GM12878 (cell line): ENCODE results near the gene IPO5. TPM values are rescaled to one million over a fixed set of nuclear protein-coding genes. Genes with fewer than 3 reads are reported as not detected.

Experiments
- ATAC-seq: fragments of 200-7000 bp; cut with Tn5 transposase; 3 replicates; pipeline ENCODE4 v1.9.1; 2020; ENCODE audit warnings: mild to moderate bottlenecking, moderate library complexity
- BruUV-seq: library from RNA; stranded (reverse); fragments of 400-500 nt; replicated peaks from 2 replicates; lab custom pipeline; 2021; lab: Mats Ljungman, UMichigan
- CTCF ChIA-PET: fragments of 300-600 bp; sonication (Branson Sonifier 250); formaldehyde crosslinking; extraction: SDS; loops from one replicate; lab custom pipeline; 2021; ENCODE audit warnings: inconsistent platforms; lab: Yijun Ruan, JAX
- POLR2A ChIA-PET: fragments of 350-600 bp; formaldehyde crosslinking; extraction: SDS; loops from one replicate; lab custom pipeline; 2021; ENCODE audit warnings: inconsistent platforms; lab: Charles Lee
- RAD21 ChIA-PET: fragments of 300-600 bp; sonication (Branson Sonifier 250); formaldehyde crosslinking; loops from one replicate; lab custom pipeline; 2023; ENCODE audit warnings: antibody characterized with exemption; ENCODE audit not compliant: unreplicated experiment; lab: Charles Lee
- SMC1A ChIA-PET: fragments of 300-600 bp; sonication (Branson Sonifier 250); formaldehyde crosslinking; loops from one replicate; lab custom pipeline; 2023; ENCODE audit not compliant: unreplicated experiment, uncharacterized antibody; lab: Charles Lee
- DNase-seq: peaks from one replicate; pipeline ENCODE4 v3.0.0-alpha.2; 2011; ENCODE audit warnings: low read depth, low spot score
- FAIRE-seq: peaks from 3 replicates; lab custom pipeline; 2011; peaks lifted over from hg19 to GRCh38; lab: Jason Lieb, UNC
- H2AFZ ChIP-seq: 2 replicates; pipeline ENCODE4 v1.6.0; 2011; ENCODE audit warnings: low read depth, low read length, control low read depth; ENCODE audit not compliant: control insufficient read depth
- H3K27ac ChIP-seq: 2 replicates; pipeline ENCODE4 v1.5.1; 2011; ENCODE audit warnings: control low read depth; ENCODE audit not compliant: control insufficient read depth, insufficient read depth
- H3K27me3 ChIP-seq, 2 experiments: replicated peaks in 1 of 2; 2 replicates each; pipeline versions ENCODE4 v1.6.0 to v1.6.1; 2011; ENCODE audit warnings: low read length in 1 of 2; ENCODE audit not compliant: control insufficient read depth in 2 of 2, insufficient read depth in 2 of 2
- H3K36me3 ChIP-seq, 2 experiments: 2 replicates each; pipeline ENCODE4 v1.5.1; 2011; ENCODE audit warnings: low read length in 1 of 2; ENCODE audit not compliant: control insufficient read depth in 2 of 2, insufficient read depth in 2 of 2
- H3K4me1 ChIP-seq: 2 replicates; pipeline ENCODE4 v1.6.1; 2011; ENCODE audit warnings: mild to moderate bottlenecking, low read length, moderate library complexity, mixed read lengths; ENCODE audit not compliant: control insufficient read depth, insufficient read depth
- H3K4me2 ChIP-seq: 2 replicates; pipeline ENCODE4 v1.6.0; 2011; ENCODE audit warnings: control low read depth; ENCODE audit not compliant: control insufficient read depth, insufficient read depth
- H3K4me3 ChIP-seq: fragments of 200-600 bp; sonication (generic); 2 replicates; pipeline ENCODE4 v1.5.1; 2016
- H3K79me2 ChIP-seq: 2 replicates; pipeline ENCODE4 v1.6.0; 2011; ENCODE audit warnings: low read length; ENCODE audit not compliant: control insufficient read depth, insufficient read depth
- H3K9ac ChIP-seq: 2 replicates; pipeline ENCODE4 v1.8.0; 2011; ENCODE audit warnings: low read length, control low read depth, mixed read lengths; ENCODE audit not compliant: control insufficient read depth, insufficient read depth
- H3K9me3 ChIP-seq: replicated peaks from 3 replicates; pipeline ENCODE4 v1.5.1; 2011; ENCODE audit warnings: mild to moderate bottlenecking, low read length; ENCODE audit not compliant: control insufficient read depth, insufficient read depth
- H4K20me1 ChIP-seq: 2 replicates; pipeline ENCODE4 v1.6.0; 2011; ENCODE audit not compliant: control insufficient read depth, insufficient read depth
- CBFB ChIP-seq: IDR thresholded peaks from 2 replicates; pipeline ENCODE4 v1.6.1; 2016; ENCODE audit warnings: antibody characterized with exemption, low read depth
- CEBPB ChIP-seq, 2 experiments: fragments of 150-350 bp in 1 of 2; IDR thresholded peaks; 2 replicates each; pipeline ENCODE4 v1.6.1; 2012 to 2014; ENCODE audit warnings: low read depth in 2 of 2, low read length in 2 of 2, borderline replicate concordance in 1 of 2, inconsistent platforms in 1 of 2
- CHD4 ChIP-seq: fragments of 200-600 bp; sonication (generic); IDR thresholded peaks from 2 replicates; pipeline ENCODE4 v1.6.1; 2016; ENCODE audit warnings: mild to moderate bottlenecking
- CREM ChIP-seq: IDR thresholded peaks from 2 replicates; pipeline ENCODE4 v1.6.1; 2014; ENCODE audit warnings: antibody characterized with exemption, low read depth
- DPF2 ChIP-seq: fragments of 450-650 bp; IDR thresholded peaks from 2 replicates; pipeline ENCODE4 v1.6.1; 2017; ENCODE audit warnings: mild to moderate bottlenecking
- IKZF2 ChIP-seq, 2 experiments: fragments of 450-650 bp; IDR thresholded peaks; 2 replicates each; pipeline ENCODE4 v1.6.1; 2017; ENCODE audit warnings: mild to moderate bottlenecking in 2 of 2, moderate library complexity in 2 of 2
- NR2C1 ChIP-seq: fragments of 450-650 bp; IDR thresholded peaks from 2 replicates; pipeline ENCODE4 v1.6.1; 2017; ENCODE audit warnings: antibody characterized with exemption, mild to moderate bottlenecking, moderate library complexity
- RAD51 ChIP-seq: fragments of 450-650 bp; IDR thresholded peaks from 2 replicates; pipeline ENCODE4 v1.6.1; 2016; ENCODE audit warnings: moderate library complexity, mild to moderate bottlenecking, inconsistent platforms
- SIX5 ChIP-seq: IDR thresholded peaks from 2 replicates; pipeline ENCODE4 v1.6.1; 2011; ENCODE audit warnings: mild to moderate bottlenecking, low read depth, low read length, moderate library complexity; ENCODE audit not compliant: severe bottlenecking
- SUPT20H ChIP-seq: IDR thresholded peaks from 2 replicates; pipeline ENCODE4 v1.6.1; 2011; ENCODE audit warnings: low read depth, mild to moderate bottlenecking, low read length, moderate library complexity, borderline replicate concordance; ENCODE audit not compliant: control insufficient read depth
- TBL1XR1 ChIP-seq: IDR thresholded peaks from 2 replicates; pipeline ENCODE4 v1.6.1; 2012; ENCODE audit warnings: low read depth, low read length, improper control_type of control experiment
- TCF12 ChIP-seq: IDR thresholded peaks from 2 replicates; pipeline ENCODE4 v1.6.1; 2011; ENCODE audit warnings: low read depth, mild to moderate bottlenecking, low read length
- WRNIP1 ChIP-seq: IDR thresholded peaks from 2 replicates; pipeline ENCODE4 v1.6.1; 2011; ENCODE audit warnings: low read depth, low read length, improper control_type of control experiment, borderline replicate concordance
- WGBS: methylation state at CpG from one replicate; pipeline ENCODE4 v1.1.6; 2016; ENCODE audit warnings: low lambda C conversion rate; ENCODE audit not compliant: insufficient replicate concordance, insufficient coverage; ENCODE audit errors: missing lambda C conversion rate; 5-methylcytosine and 5-hydroxymethylcytosine counted together
- in situ Hi-C: fragments of 300-500 bp; cut with MboI; formaldehyde crosslinking; loops from 9 replicates; pipeline ENCODE4 v1.14.3; 2018; ENCODE audit warnings: mixed read lengths
- intact Hi-C: fragments of 100-400 bp; cut with micrococcal nuclease; formaldehyde crosslinking; loops from one replicate; pipeline ENCODE4 v1.14.2; 2022; ENCODE audit not compliant: unreplicated experiment
- polyA plus RNA-seq, 11 experiments: library from polyadenylated mRNA; depleted of rRNA in 4 of 11; unstranded in 6 of 11; stranded (reverse) in 5 of 11; fragments of >200 nt; fragmentation: Nextera tagmentation in 4 of 11; fragmentation: Illumina TruSeq in 1 of 11; extraction: Ambion mirVana in 4 of 11; extraction: Trizol in 1 of 11; gene quantifications; 1 replicate in 1 of 11; 2 replicates in 10 of 11; pipeline versions ENCODE4 v1.2.1 to v1.2.3, GENCODE V29; 2011 to 2016; ENCODE audit warnings: inconsistent platforms in 2 of 11, missing spikeins in 2 of 11, low read depth in 1 of 11
- total RNA-seq, 4 experiments: library from RNA; depleted of rRNA in 3 of 4; stranded (reverse); fragments of >200 nt in 3 of 4; fragmentation: Illumina TruSeq in 1 of 4; extraction: Trizol in 1 of 4; gene quantifications; 2 replicates each; pipeline versions ENCODE4 v1.2.1 to v1.2.3, GENCODE V29; 2013 to 2021
- TF ChIP-seq, protein P1 (sequence below): fragments of 450-650 bp; IDR thresholded peaks from 2 replicates; pipeline ENCODE4 v1.6.1; 2014; ENCODE audit warnings: mild to moderate bottlenecking
- TF ChIP-seq, protein P2 (sequence below): fragments of 450-650 bp; formaldehyde crosslinking; IDR thresholded peaks from 2 replicates; pipeline ENCODE4 v1.4.0; 2022; ENCODE audit warnings: mild to moderate bottlenecking, moderate library complexity
- TF ChIP-seq, protein P3 (sequence below): fragments of 450-650 bp; IDR thresholded peaks from 2 replicates; pipeline ENCODE4 v1.6.1; 2017; ENCODE audit warnings: antibody characterized with exemption, mild to moderate bottlenecking, moderate library complexity
- TF ChIP-seq, protein P4 (sequence below): IDR thresholded peaks from 2 replicates; pipeline ENCODE4 v1.6.1; 2012; ENCODE audit warnings: low read length, inconsistent platforms

Gene IPO5
- total and polyA plus RNA-seq, 10 of the 15 experiments (the other 5 are each of a cell fraction or from before 2014, with no cell fraction given) = 45.7 to 196 (median 134) TPM

DNA sequence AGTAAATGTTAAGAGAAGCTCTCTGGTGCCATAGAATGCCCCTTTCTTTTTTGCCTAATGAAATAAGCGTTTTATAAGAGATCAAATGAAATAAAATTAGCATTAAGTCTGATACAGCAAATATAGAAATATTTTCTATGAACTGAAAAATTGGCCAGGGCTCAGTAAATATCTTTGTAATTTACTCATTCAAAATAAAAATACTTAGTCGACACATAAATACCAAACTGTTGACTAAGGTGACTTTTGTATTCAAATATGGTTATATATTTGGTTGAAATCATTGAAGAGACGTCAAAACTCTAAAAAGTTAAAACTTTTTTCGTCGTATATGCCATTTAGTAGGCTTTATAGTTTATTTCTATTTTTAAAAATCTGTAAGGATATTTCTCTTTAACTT lies 25.6 kb downstream of the IPO5 start:
- Histone ChIP-seq H3K4me2 (peak overlapping the region; percentile 36), H3K4me1 (peaks cover 6% of the 10 kb centered on the region; the same call in 1 of the 2 replicates), H3K9me3 (no peaks in the 10 kb centered on the region), H2AFZ (no peak overlapping the region), H3K9ac (no peak overlapping the region), H3K27ac (no peak overlapping the region), H4K20me1 (no peaks in the 10 kb centered on the region), H3K27me3 (no peaks in the 10 kb centered on the region), H3K79me2 (peaks cover 59% of the 10 kb centered on the region), H3K36me3 (no peaks in the 10 kb centered on the region; a peak in 2 of 4 replicates), H3K4me3 (peak overlapping the region; percentile 86; the same call in 1 of the 2 replicates)
- FAIRE-seq (no peak), ATAC-seq (no peak), DNase-seq (no peak)
- in situ Hi-C loops (no loop called here), intact Hi-C loops (loop anchor here (10.0 kb wide), 2 partner anchors 124 to 544 kb away; partner anchors contain the start of gene RAP2A)
- 99% methylated on average over 5 of the region's 5 CpGs for WGBS
- CTCF ChIA-PET = interaction anchor here (0.6 to 0.8 kb wide), 2 partner anchors 123 to 1945 kb away, joined by 3 to 4 read pairs; no protein-coding TSS in a partner anchor
- SMC1A ChIA-PET = interaction anchor here (0.7 to 1.0 kb wide), 2 partner anchors 10 to 443 kb away, joined by 3 read pairs; no protein-coding TSS in a partner anchor
- RAD21 ChIA-PET = interaction anchor here (2.4 kb wide), 1 partner anchor 8 kb away, joined by 10 read pairs; no protein-coding TSS in a partner anchor
- POLR2A ChIA-PET = interaction anchor here (1.6 kb wide), 1 partner anchor 8 kb away, joined by 5 read pairs; no protein-coding TSS in a partner anchor
- BruUV-seq = no TSS peak
- TF ChIP-seq SIX5 (no peak), CBFB (no peak), RAD51 (no peak), TCF12 (no peak), CEBPB (IDR thresholded peaks at IDR 0.05; ENCODE audit: borderline replicate concordance in 1 of 2, low read depth in 2 of 2, low read length in 2 of 2) (no peak), NR2C1 (no peak), IKZF2 (IDR thresholded peaks at IDR 0.05) (no peak), TBL1XR1 (no peak), SUPT20H (no peak), DPF2 (no peak), CHD4 (no peak), WRNIP1 (no peak), CREM (no peak)
- TF ChIP-seq, protein P1, sequence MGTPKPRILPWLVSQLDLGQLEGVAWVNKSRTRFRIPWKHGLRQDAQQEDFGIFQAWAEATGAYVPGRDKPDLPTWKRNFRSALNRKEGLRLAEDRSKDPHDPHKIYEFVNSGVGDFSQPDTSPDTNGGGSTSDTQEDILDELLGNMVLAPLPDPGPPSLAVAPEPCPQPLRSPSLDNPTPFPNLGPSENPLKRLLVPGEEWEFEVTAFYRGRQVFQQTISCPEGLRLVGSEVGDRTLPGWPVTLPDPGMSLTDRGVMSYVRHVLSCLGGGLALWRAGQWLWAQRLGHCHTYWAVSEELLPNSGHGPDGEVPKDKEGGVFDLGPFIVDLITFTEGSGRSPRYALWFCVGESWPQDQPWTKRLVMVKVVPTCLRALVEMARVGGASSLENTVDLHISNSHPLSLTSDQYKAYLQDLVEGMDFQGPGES = no peak
- TF ChIP-seq, protein P2, sequence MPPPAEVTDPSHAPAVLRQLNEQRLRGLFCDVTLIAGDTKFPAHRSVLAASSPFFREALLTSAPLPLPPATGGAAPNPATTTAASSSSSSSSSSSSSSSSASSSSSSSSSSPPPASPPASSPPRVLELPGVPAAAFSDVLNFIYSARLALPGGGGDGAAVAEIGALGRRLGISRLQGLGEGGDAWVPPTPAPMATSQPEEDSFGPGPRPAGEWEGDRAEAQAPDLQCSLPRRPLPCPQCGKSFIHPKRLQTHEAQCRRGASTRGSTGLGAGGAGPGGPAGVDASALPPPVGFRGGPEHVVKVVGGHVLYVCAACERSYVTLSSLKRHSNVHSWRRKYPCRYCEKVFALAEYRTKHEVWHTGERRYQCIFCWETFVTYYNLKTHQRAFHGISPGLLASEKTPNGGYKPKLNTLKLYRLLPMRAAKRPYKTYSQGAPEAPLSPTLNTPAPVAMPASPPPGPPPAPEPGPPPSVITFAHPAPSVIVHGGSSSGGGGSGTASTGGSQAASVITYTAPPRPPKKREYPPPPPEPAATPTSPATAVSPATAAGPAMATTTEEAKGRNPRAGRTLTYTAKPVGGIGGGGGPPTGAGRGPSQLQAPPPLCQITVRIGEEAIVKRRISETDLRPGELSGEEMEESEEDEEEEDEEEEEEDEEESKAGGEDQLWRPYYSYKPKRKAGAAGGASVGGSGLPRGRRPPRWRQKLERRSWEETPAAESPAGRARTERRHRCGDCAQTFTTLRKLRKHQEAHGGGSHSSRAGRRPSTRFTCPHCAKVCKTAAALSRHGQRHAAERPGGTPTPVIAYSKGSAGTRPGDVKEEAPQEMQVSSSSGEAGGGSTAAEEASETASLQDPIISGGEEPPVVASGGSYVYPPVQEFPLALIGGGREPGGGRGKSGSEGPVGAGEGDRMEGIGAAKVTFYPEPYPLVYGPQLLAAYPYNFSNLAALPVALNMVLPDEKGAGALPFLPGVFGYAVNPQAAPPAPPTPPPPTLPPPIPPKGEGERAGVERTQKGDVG (CRISPR knock-in tag) = no peak
- TF ChIP-seq, protein P3, sequence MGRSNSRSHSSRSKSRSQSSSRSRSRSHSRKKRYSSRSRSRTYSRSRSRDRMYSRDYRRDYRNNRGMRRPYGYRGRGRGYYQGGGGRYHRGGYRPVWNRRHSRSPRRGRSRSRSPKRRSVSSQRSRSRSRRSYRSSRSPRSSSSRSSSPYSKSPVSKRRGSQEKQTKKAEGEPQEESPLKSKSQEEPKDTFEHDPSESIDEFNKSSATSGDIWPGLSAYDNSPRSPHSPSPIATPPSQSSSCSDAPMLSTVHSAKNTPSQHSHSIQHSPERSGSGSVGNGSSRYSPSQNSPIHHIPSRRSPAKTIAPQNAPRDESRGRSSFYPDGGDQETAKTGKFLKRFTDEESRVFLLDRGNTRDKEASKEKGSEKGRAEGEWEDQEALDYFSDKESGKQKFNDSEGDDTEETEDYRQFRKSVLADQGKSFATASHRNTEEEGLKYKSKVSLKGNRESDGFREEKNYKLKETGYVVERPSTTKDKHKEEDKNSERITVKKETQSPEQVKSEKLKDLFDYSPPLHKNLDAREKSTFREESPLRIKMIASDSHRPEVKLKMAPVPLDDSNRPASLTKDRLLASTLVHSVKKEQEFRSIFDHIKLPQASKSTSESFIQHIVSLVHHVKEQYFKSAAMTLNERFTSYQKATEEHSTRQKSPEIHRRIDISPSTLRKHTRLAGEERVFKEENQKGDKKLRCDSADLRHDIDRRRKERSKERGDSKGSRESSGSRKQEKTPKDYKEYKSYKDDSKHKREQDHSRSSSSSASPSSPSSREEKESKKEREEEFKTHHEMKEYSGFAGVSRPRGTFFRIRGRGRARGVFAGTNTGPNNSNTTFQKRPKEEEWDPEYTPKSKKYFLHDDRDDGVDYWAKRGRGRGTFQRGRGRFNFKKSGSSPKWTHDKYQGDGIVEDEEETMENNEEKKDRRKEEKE = no peak
- TF ChIP-seq, protein P4, sequence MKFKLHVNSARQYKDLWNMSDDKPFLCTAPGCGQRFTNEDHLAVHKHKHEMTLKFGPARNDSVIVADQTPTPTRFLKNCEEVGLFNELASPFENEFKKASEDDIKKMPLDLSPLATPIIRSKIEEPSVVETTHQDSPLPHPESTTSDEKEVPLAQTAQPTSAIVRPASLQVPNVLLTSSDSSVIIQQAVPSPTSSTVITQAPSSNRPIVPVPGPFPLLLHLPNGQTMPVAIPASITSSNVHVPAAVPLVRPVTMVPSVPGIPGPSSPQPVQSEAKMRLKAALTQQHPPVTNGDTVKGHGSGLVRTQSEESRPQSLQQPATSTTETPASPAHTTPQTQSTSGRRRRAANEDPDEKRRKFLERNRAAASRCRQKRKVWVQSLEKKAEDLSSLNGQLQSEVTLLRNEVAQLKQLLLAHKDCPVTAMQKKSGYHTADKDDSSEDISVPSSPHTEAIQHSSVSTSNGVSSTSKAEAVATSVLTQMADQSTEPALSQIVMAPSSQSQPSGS = no peak
